NT2/D1 (cell line): ENCODE data around the gene SLC19A1.

Source experiments
- DNase-seq: peaks from one replicate; pipeline ENCODE4 v3.0.0-alpha.2; 2011; ENCODE audit warnings: low read depth, low spot score
- H3K27me3 ChIP-seq: 2 replicates; pipeline ENCODE4 v1.6.0; 2011; ENCODE audit warnings: mild to moderate bottlenecking; ENCODE audit not compliant: insufficient read length, insufficient read depth
- H3K36me3 ChIP-seq: 2 replicates; pipeline ENCODE4 v1.6.1; 2011; ENCODE audit warnings: mild to moderate bottlenecking, low read length, mixed read lengths; ENCODE audit not compliant: insufficient read depth, insufficient read length
- H3K4me1 ChIP-seq: 2 replicates; pipeline ENCODE4 v1.5.1; 2011; ENCODE audit not compliant: insufficient read depth, insufficient read length
- H3K4me3 ChIP-seq: 2 replicates; pipeline ENCODE4 v1.5.1; 2011; ENCODE audit warnings: low read depth; ENCODE audit not compliant: insufficient read length
- H3K9ac ChIP-seq: 2 replicates; pipeline ENCODE4 v1.6.0; 2011; ENCODE audit warnings: low read depth; ENCODE audit not compliant: insufficient read length
- H3K9me3 ChIP-seq: 2 replicates; pipeline ENCODE4 v1.5.1; 2011; ENCODE audit warnings: mild to moderate bottlenecking, low read length; ENCODE audit not compliant: insufficient read depth
- SUZ12 ChIP-seq: IDR thresholded peaks from 2 replicates; pipeline ENCODE4 v1.6.1; 2011; ENCODE audit not compliant: insufficient read length, insufficient read depth; ENCODE audit errors: extremely low read depth
- YY1 ChIP-seq: IDR thresholded peaks from 2 replicates; pipeline ENCODE4 v1.6.1; 2011; ENCODE audit not compliant: insufficient read length, insufficient read depth
- ZNF274 ChIP-seq: IDR thresholded peaks from 2 replicates; pipeline ENCODE4 v1.6.1; 2011; ENCODE audit warnings: mild to moderate bottlenecking, low read depth, low read length

SLC19A1 gene

DNA sequence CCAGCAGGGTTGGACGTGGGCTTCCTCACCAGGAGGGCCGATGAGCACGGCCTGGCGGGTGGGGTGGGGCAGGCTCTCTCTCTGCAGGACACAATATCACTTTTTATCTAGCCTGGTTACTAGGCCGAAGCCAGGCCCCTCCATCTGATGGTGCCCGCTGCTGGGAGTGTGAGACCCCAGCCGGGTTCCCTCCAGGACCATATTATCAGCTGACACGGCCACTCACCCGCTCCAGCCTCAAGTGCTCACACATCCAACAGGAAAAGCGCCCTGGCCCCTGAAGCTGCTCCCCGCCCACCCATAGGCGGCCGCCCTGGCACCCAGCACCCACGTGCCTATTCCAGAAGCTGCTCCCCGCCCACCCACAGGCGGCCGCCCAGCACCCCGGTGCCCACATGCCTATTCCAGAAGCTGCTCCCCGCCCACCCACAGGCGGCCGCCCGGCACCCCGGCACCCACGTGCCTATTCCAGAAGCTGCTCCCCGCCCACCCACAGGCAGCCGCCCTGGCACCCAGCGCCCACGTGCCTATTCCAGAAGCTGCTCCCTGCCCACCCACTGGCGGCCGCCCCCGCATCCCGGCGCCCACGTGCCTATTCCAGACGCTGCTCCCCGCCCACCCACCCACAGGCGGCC lies 5.0 kb downstream of the SLC19A1 start:
- TF ChIP-seq YY1 (no peak), SUZ12 (no peak), ZNF274 (no peak)
- DNase-seq, result no peak
- no peak overlapping the region for H3K4me3 ChIP-seq

DNA sequence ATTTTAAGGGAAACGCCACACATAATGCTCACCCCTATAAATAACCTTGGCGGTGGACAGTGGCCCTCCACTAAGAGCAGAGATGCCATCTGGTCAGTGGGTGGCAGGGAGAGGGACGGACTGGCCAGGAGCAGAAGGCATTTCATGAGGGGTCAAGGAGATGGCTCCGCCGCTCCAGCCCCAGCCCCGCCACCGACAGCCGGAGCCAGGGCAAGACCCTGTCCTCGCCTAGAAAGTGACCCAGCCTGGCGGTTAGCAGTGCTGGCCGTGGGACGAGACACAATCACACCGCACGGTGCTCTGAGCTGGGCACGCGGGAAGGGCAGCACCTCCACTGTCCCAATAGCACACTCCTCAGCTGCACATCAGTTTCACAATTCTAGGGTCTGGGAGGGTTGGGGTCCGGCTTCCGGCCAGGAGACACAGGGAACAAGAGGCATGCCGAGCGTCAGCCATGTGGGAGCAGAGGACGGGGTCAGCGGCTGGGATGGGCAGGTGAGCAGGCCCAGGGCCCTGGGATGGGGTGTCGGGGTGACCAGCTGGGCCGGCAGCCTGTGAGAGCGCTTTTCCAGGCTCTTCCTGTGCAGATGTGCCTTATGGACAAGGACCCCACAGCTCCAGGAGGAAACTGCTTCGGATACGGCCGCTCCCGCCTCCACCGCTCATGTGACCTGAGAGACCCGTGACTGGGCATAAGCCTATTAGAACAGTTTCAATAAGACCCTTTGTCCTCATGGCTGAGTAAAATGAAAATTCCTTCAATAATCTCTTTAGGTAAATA lies 5.7 kb downstream of the SLC19A1 start:
- Histone ChIP-seq H3K4me3 (no peak overlapping the region), H3K36me3 (peaks cover 69% of the 10 kb centered on the region), H3K9me3 (no peaks in the 10 kb centered on the region), H3K27me3 (peaks cover 5% of the 10 kb centered on the region), H3K4me1 (peaks cover 27% of the 10 kb centered on the region), H3K9ac (no peak overlapping the region)
- TF ChIP-seq SUZ12 (no peak), YY1 (no peak), ZNF274 (no peak)
- DNase-seq, result no peak

More for the DNA sequence above, 5.0 kb downstream of the SLC19A1 start:
- peaks cover 61% of the 10 kb centered on the region for H3K36me3 ChIP-seq
- peaks cover 24% of the 10 kb centered on the region for H3K4me1 ChIP-seq
- H3K9me3 ChIP-seq, result no peaks in the 10 kb centered on the region
- peaks cover 7% of the 10 kb centered on the region for H3K27me3 ChIP-seq
- H3K9ac ChIP-seq, result no peak overlapping the region

DNA sequence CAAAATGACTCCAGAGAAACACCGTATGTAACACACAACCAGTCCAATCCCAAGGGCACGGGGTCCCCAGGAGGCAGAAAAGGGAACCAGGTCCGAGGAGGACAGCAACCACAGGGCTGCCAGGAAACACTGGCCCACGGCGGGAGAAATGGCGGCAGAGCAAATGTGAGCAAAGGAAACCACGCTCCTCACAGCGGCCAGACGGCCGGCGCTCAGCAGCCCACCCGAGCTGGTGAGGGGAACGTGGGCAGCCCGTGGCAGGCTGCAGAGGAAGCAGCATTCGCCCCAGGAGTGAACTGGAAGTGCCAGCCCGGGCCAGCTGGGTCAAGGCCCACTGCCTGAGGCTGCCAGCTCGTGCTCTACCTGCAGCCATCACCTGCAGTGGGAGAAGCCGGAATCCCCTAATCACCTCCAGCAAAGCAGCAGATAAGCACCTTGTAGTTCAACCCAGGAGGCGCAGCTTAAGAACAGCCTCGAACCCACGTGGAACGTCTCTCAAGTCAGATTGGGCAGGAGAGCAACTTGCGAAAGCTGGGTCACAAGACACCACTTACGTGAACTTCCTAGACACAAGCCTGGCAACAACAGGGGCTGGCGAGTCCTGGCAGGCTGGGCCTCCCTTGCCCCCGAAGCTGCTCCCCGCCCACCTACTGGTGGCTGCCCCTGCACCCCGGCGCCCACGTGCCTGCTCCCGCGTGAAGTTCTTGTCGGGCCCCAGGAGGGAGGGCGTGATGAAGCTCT lies 6.7 kb downstream of the SLC19A1 start:
- Histone ChIP-seq H3K4me3 (no peak overlapping the region), H3K27me3 (peaks cover 2% of the 10 kb centered on the region), H3K9me3 (no peaks in the 10 kb centered on the region), H3K4me1 (peaks cover 22% of the 10 kb centered on the region), H3K9ac (no peak overlapping the region), H3K36me3 (peaks cover 73% of the 10 kb centered on the region)
- no peak for TF ChIP-seq SUZ12
- no peak for TF ChIP-seq ZNF274
- no peak for TF ChIP-seq YY1
- DNase-seq, result no peak

- DNase-seq, result no peak
- TF ChIP-seq ZNF274 (no peak), SUZ12 (no peak), YY1 (no peak)
- H3K4me1 ChIP-seq, result peaks cover 22% of the 10 kb centered on the region
- no peak overlapping the region for H3K9ac ChIP-seq
- H3K9me3 ChIP-seq, result no peaks in the 10 kb centered on the region
- peaks cover 73% of the 10 kb centered on the region for H3K36me3 ChIP-seq
- H3K27me3 ChIP-seq, result peaks cover 2% of the 10 kb centered on the region
- no peak overlapping the region for H3K4me3 ChIP-seq
These were observed 7.5 kb downstream of the SLC19A1 start for GRCh38 chr21:45534636-45535331.

GRCh38 chr21:45533846-45534635 lies 8.2 kb downstream of the SLC19A1 start:
- TF ChIP-seq YY1 (no peak), SUZ12 (no peak), ZNF274 (no peak)
- Histone ChIP-seq H3K27me3 (no peaks in the 10 kb centered on the region), H3K4me3 (no peak overlapping the region), H3K9me3 (no peaks in the 10 kb centered on the region), H3K9ac (no peak overlapping the region), H3K36me3 (peaks cover 81% of the 10 kb centered on the region), H3K4me1 (peaks cover 22% of the 10 kb centered on the region)
- DNase-seq, result no peak

GRCh38 chr21:45533361-45533845 lies 8.8 kb downstream of the SLC19A1 start:
- H3K27me3 ChIP-seq, result no peaks in the 10 kb centered on the region
- H3K9me3 ChIP-seq, result no peaks in the 10 kb centered on the region
- DNase-seq, result no peak
- no peak overlapping the region for H3K4me3 ChIP-seq
- peaks cover 82% of the 10 kb centered on the region for H3K36me3 ChIP-seq
- H3K9ac ChIP-seq, result peak overlapping the region; percentile 36
- TF ChIP-seq YY1 (no peak), SUZ12 (no peak)
- peaks cover 22% of the 10 kb centered on the region for H3K4me1 ChIP-seq
